ENCODE results near the gene ZBTB21.
"Not testable (repeated sequence)": the region's sequence is repeated elsewhere in the genome, so short reads cannot be mapped to it uniquely, and the experiment has no call there.

Gene ZBTB21

DNA sequence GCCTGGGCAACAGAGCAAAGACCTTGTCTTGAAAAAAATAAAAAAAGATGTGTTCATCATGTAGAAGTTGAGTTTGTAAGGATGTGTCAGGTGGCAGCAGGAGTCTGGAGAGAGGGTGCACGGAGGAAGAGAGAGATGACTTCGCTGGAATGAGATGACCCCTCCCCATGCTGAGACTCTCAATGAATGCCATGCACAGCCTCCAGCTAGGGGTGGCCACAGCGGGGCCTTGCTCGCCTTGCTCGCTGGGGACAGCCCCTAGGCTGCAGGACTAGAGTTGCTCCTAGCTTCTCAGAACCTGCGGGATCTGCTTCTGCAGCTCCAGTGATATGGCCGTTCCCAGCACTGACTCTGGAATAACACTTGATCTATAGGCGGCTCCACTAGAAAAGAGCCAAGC is 49.8 kb downstream of the ZBTB21 start:
- no peak overlapping the region for H3K4me3 ChIP-seq (ENCODE audit: low read length)
- no peak for DNase-seq (ENCODE audit: low read depth, low spot score)

DNA sequence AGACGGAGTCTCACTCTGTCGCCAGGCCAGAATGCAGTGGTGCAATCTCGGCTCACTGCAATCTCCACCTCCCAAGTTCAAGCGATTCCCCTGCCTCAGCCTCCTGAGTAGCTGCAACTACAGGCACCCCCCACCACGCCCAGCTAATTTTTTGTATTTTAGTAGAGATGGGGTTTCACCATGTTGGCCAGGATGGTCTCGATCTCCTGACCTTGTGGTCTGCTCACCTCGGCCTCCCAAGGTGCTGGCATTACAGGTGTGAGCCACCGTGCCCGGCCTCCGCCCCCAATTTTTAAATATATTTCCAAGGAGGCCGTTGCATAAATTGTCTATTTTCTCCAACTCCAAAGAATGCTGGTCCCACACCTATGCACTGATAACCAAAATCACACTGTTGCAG is 50.5 kb downstream of the ZBTB21 start:
- not testable (repeated sequence) for H3K4me3 ChIP-seq (ENCODE audit: low read length); DNase-seq (ENCODE audit: low read depth, low spot score)

DNA sequence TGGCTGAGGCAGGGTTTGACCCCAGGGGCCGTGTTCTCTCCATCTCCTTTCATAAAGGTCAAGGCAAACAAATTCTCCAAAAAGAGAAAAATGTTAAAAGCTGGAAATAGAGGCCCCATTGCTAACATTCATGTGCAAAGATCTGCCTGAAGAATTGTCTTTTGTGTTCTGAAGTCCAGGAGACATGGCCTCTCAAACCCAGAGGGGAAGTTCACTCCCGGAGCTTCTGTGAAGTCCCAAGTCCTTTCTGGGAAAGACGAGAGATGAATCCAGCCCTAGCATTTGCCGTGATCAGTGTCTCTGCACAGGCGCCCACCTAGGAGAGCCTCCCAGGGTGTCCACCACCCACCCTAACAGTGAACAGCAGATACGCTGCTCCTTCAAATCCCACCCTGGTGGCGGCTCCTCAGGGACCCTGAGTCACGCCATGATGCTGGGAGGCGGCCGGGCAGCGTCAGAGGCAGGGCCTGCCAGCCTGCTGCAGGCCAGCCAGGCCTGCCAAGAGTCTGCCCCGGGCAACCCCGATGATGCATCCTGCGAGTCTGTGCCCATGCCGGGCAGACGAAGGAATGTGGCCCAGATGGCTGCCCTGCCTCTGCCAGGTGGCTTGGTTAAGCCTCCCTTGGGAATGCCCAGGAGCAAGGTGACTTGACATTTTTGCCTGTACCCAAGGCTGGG is 51.1 kb downstream of the ZBTB21 start:
- DNase-seq (ENCODE audit: low read depth, low spot score), result no peak
- H3K4me3 ChIP-seq (ENCODE audit: low read length), result no peak overlapping the region

DNA sequence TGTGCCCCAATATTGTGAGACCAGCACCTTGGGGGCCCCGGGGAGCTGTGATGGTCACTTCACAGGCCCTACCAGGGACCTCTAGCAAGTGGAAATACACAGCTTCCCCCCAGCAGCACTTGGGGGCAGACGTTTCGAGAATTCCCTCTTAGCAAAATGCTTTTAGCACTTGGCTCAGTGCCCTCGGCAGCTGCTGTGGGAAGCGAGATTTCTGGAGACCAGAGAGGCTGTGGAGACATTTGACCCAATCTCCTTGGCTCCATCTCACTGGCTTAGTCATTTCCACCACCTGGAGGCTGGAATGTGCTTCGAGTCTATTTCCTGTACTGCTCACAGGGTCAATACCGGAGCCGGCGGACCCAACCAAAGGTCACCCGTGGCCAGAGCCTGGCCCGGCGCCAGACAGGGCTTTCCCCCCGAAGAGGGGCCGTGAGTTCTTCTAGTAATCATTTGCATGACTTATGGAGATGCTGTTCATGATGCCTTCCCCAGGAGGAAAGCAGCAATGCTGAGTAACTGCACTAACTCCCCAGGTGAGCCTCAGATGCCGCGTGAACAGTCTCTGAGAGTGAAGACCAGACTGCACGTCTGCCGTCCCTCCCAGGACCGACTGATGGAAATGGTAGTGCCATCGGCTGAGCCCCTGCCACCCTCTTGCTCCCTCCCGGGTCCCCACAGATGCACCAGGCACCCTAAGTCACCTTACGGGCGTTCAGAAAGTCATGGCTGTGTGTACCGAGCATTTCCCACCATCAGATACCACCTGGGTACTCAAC is 52.0 kb downstream of the ZBTB21 start:
- no peak for DNase-seq (ENCODE audit: low read depth, low spot score)
- no peak overlapping the region for H3K4me3 ChIP-seq (ENCODE audit: low read length)

DNA sequence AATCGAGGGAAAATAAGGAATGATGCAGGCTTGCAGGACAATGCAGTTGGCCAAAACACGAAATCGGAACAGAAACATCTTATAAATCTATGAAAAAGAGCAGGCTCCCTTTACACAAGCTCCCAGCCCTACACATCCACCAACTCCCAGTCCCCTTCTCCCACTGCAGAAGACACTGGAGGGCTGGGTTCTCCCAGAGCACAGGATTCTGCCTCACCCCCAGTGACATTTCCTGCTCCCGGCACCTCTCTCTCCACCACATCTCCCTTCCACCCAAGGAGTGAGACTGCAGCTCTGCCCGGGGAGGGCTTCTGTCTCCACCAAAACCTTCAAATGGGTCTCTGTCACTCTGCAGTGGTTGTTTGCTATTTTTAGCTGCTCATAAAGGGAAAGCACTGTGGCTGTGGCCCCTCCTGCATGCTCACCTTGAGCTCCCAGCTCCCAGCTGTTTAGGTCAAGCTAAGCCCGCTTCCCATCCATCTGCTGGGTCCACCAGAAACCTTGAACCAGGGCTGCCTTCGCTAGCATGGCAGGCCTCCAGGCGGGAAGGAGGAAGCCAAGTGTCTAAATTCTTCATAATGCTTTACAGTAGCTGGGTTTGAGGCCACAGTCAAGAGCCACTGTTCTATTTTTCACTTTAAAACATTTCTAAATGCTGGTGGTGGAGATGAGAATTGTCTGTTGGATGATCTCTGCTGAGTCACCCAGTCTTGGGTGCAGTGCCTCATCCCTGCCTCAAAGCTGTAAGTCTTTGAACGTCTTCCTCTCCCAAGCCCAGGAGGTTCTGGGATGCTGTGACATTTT is 53.0 kb downstream of the ZBTB21 start:
- peak; percentile 48 for DNase-seq (ENCODE audit: low read depth, low spot score)
- no peak overlapping the region for H3K4me3 ChIP-seq (ENCODE audit: low read length)

DNA sequence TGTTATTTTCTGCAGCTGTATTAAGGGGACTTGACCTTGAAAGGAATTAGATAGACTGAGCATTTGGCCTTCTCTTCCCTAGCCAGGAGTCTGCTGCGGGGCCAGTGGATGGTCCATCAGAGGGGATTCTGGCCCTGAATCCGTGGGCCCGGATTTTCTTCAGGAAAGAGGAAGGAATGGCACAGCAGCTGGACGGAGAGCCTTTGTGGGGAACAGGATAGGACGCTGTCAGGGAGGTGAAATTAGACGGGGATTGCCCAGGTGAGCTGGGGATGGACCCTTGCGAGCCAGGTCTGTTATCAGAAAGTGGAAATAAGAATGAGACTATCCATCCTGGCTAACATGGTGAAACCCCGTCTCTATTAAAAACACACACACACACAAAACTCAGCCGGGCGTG is 54.6 kb downstream of the ZBTB21 start:
- H3K4me3 ChIP-seq (ENCODE audit: low read length), result no peak overlapping the region

DNA sequence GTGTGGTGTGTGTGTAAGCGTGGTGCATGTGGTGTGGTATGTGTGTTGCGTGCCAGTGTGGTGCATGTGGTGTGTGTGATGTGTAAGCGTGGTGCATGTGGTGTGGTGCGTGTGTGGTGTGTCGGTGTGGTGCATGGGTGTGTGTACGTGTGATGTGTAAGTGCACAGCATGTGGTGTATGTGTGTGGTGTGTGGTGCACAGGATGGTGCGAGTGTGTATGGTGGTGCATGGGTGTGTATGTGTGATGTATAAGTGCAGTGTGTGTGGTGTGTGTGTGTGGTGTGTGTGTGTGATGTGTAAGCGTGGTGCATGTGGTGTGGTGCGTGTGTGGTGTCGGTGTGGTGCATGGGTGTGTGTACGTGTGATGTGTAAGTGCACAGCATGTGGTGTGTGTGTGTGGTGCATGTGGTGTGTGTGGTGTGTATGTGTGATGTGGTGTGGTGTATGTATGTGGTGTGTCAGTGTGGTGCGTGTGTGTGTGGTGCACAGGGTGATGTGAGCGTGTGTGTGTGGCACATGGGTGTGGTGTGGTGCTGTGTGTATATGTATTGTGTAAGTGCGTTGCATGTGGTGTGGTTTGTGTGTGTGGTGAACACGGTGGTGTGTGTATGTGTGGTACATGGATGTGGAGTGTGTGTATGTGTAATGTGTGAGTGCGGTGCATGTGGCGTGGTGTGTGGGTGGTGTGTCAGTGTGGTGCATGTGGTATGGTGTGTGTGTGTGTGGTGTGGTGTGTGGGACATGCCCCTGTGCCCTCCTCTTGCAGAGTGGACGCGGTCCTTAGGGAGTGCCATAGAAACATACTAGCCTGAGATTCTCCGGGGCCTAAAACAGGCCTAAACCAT is 55.3 kb downstream of the ZBTB21 start:
- no peak for DNase-seq (ENCODE audit: low read depth, low spot score)
- H3K4me3 ChIP-seq (ENCODE audit: low read length), result no peak overlapping the region

More for the DNA sequence above, 54.6 kb downstream of the ZBTB21 start:
- DNase-seq (ENCODE audit: low read depth, low spot score), result no peak

DNA sequence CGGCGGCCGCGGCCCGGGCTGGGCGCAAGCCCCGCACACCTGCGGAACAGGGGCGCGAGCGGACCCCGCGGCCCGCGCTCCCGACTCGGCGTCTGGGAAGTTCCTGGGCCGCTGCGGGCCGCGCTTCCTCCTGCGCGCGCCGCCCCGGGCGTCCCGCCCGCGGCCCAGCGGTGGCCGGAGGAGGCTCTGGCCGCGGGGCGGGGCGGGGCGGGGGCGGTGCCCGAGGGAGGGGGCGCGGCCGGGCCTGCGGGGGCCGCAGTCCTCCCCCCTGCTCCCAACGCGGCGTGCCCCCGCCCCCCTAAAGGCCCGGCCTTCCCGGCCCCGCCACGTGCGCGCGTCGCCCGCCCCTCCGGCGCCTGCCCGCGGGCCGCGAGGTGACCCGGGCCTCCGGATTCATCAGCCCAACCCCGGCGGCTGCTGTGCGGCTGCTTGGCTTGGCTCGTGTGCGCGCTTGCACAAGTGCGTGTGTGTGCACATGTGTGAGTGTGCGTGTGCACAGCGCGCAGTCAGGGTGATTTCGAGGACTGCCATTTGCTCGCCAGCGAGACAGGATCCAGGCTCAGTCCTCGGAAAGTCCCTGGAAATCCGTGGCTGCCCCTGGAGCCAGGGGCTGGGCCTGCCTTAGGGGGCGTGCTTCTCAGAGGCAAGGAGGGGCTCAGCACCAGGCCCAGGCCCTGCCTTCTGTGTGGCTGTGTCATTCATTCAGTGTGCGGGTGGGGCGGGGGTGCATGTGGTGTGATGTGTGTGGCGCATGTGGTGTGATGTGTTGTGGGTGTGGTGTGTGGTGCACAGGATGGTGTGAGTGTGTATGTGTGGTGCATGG is 56.1 kb downstream of the ZBTB21 start, which contains the start of gene C2CD2:
C2CD2 (minus strand) TSS at position 188 of the 823 bp plus-strand sequence. CDS start 370 bp downstream, outside the sequence.
- no peak within 1 kb of the TSS for H3K4me3 ChIP-seq (ENCODE audit: low read length)
- DNase-seq (ENCODE audit: low read depth, low spot score), result no peak

DNA sequence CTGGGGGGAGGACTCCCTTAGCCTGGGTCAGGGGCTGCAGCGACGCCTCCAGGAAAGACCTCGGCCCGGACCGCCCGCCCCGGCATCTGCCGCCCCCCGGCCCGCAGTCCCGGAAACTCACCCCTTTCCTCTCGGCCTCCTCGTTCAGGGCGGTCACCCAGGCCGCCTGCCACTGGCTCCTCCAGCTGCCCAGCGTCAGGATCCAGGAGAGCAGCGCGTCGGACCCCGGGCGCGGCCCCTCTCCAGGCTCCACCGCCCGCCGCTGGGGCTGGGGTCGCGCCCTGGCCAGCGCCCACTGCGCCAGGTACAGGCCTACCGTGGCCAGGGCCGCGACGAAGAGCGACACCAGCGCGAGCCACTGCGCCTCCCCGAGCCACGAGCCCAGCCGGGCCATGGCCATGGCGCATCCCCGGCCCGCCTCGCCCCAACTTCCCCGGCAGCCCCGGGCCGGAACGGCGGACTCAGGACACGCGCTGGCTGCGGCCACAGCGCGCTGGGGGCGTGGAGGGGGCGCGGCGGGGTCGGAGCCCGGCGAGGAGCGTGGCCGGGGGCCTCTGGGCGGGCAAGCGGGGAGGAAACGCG is 56.8 kb downstream of the ZBTB21 start:
- no peak for DNase-seq (ENCODE audit: low read depth, low spot score)
- no peak overlapping the region for H3K4me3 ChIP-seq (ENCODE audit: low read length)

DNA sequence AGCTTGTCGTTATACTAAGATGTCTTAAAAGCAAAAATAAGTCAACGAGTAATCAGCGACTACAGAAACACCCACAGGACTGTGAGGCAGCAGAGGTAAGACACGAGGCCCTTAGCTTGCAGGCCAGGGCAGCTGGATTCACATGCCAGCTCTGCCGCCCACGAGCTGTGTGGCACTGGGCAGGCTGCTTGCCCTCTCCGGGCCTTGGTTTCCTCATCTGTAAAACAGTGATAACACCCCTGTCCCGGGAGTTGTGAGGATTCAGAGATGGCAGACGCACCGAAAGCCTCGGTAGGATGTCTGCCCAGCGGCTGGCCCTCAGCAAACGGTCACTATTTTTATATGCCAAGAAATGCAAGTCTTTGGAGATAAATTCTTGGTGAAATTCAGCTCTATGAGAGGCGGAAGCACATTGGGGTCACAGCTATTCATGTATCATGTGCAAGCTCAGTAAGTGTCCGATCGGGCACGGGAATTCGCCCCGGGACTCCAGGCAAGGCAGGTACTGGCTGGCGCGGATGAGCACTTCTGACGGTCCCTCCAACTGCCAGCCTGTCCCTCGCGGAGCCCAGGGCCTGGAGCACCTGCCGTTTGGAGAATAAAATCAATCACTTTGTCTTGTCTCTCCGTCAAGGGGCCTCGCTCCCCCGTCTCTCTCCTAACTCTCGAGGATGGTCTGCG is 57.5 kb downstream of the ZBTB21 start:
- H3K4me3 ChIP-seq (ENCODE audit: low read length), result no peak overlapping the region
- DNase-seq (ENCODE audit: low read depth, low spot score), result no peak

DNA sequence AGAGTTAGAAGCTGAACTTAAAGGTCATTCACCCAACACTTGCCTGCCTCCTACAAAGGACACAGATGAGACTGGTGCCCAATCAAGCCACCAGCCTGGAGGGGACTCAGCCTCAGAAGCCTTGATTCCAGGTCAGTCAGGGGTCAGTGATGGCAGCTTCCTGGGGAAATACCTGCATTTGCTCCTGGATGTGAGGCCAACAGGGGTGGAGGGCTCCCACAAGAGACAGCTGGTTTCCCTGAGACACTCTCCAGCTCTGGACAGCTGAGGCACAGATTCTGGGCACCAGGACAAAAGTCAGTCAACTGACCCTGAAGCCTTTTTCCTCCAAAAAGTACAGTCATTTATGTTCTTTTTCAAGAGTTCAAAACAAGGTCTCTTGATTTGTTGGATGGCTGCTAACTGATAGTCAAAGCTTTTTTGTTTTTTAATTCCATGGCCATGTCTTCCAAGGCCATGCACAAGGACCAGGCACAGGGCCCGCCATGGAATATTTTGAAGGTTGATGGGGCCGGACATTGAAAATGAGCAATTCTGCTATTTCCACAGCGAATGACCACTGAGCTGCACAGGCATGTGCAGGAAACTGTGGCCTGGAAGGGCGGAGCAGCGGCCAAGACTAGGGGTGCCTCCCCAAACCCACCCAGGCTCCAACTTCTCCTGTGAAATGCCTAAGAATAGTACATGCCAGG is 58.1 kb downstream of the ZBTB21 start:
- H3K4me3 ChIP-seq (ENCODE audit: low read length), result no peak overlapping the region
- DNase-seq (ENCODE audit: low read depth, low spot score), result no peak

DNA sequence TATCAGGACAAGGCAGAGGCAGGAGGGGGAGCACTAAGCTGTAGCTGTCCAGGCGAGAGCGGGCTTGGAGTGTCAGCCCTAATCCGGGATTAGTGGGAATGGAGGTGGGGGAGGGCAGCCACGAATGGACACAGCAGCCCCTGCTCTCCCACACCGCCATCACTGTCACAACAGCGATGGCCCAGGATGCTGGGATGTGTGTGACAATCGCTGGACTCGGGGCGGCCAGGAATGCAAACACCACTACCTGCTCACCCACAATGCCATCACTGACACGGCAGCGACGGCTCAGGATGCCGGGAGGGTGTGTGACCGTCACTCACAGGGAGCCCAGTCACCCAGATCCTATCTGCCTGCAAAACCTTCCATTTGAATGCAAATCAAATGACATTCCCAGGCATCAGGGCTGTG is 59.2 kb downstream of the ZBTB21 start:
- no peak for DNase-seq (ENCODE audit: low read depth, low spot score)
- H3K4me3 ChIP-seq (ENCODE audit: low read length), result no peak overlapping the region

DNA sequence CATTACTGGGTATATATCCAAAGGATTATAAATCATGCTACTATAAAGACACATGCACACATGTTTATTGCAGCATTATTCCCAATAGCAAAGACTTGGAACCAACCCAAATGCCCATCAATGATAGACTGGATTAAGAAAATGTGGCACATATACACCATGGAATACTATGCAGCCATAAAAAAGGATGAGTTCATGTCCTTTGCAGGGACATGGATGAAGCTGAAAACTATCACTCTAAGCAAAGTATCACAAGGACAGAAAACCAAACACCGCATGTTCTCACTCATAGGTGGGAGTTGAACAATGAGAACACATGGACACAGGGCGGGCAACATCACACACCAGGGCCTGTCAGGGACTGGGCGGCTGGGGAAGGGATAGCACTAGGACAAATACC is 60.5 kb downstream of the ZBTB21 start:
- DNase-seq (ENCODE audit: low read depth, low spot score); H3K4me3 ChIP-seq (ENCODE audit: low read length): not testable (repeated sequence)

DNA sequence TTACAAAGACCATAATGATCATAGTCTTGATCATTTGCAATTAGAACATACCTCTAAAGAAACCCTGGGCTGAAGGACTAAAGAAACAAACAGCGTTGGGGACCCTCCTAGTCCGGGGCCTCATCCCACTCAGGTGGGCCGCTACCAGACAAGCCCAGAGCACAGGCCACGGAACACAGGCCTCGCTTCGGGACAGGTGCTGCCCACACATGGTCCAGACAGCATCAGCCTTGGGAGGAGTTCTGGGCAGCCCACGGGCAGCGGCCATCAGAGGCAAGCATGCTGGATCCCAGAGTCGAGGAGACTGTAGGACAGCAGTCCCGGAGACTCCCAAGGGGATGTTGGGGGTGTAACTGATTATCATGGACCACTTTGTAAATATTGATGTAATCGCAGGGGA is 61.3 kb downstream of the ZBTB21 start:
- H3K4me3 ChIP-seq (ENCODE audit: low read length), result no peak overlapping the region
- DNase-seq (ENCODE audit: low read depth, low spot score), result no peak

DNA sequence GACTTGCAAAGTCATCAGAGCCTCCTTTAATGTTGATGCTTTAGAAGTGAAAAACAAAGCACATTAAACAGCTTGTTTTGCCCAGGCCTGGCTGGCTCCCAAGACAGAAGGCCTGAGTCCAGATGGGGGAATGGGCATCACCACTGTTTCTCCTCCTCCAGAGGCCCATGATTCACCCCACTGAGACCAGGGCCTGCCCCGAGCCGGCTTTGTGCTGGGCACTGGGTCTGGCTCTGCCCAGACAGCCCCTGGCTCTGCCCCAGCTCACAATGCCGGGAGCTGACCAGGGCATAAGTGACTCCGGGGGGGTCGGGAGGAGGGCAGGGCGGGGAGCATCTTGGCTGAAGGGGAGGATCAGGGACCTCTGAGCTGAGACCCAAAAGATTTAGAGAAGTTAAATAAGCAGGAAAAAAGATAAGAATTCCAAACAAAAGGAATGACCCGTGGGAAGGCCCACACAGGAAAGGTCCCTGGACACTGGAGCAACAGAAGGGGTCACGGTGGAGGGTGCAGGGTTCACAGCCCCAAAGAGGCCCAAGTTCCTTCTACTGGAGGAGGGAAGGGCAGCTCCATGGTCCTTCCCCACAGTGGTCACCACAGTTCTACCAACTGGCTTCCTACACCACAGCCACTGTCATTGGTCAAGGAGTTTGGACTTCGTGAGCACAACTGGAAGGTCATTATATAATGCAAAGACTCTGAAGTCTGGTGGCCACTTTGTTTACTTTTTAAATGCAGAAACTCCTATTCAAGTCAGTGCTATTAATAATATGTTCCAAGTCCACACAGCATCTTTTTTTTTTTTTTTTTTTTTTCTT is 61.9 kb downstream of the ZBTB21 start:
- DNase-seq (ENCODE audit: low read depth, low spot score), result no peak
- H3K4me3 ChIP-seq (ENCODE audit: low read length), result no peak overlapping the region

DNA sequence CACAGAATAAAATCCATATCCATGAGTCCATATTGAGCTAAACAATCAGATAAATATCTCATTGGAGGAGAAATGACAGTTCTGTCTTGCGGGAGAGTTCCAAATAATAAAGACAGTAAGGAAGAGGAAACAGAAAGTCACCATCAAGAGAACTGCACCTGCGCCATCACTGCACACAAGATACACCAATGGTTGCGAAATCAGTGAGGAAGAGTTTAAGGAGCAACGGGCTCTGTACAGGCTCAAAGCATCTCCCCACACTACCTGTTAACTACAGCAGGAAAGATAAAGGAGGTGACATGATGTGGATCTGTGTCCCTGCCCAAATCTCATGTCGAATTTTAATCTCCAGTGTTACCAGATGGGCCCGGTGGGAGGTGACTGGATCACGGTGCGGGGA is 64.2 kb downstream of the ZBTB21 start:
- no peak overlapping the region for H3K4me3 ChIP-seq (ENCODE audit: low read length)
- no peak for DNase-seq (ENCODE audit: low read depth, low spot score)
